GM12878 (cell line): ENCODE data around the gene JCHAIN. TPM values are rescaled to one million over a fixed set of nuclear protein-coding genes. Genes with fewer than 3 reads are reported as not detected.

Experiments
- ATAC-seq: fragments of 200-7000 bp; cut with Tn5 transposase; 3 replicates; pipeline ENCODE4 v1.9.1; 2020; ENCODE audit warnings: mild to moderate bottlenecking, moderate library complexity
- BruUV-seq: library from RNA; stranded (reverse); fragments of 400-500 nt; replicated peaks from 2 replicates; lab custom pipeline; 2021; lab: Mats Ljungman, UMichigan
- CTCF ChIA-PET: fragments of 300-600 bp; sonication (Branson Sonifier 250); formaldehyde crosslinking; extraction: SDS; loops from one replicate; lab custom pipeline; 2021; ENCODE audit warnings: inconsistent platforms; lab: Yijun Ruan, JAX
- POLR2A ChIA-PET: fragments of 350-600 bp; formaldehyde crosslinking; extraction: SDS; loops from one replicate; lab custom pipeline; 2021; ENCODE audit warnings: inconsistent platforms; lab: Charles Lee
- RAD21 ChIA-PET: fragments of 300-600 bp; sonication (Branson Sonifier 250); formaldehyde crosslinking; loops from one replicate; lab custom pipeline; 2023; ENCODE audit warnings: antibody characterized with exemption; ENCODE audit not compliant: unreplicated experiment; lab: Charles Lee
- SMC1A ChIA-PET: fragments of 300-600 bp; sonication (Branson Sonifier 250); formaldehyde crosslinking; loops from one replicate; lab custom pipeline; 2023; ENCODE audit not compliant: unreplicated experiment, uncharacterized antibody; lab: Charles Lee
- DNase-seq: peaks from one replicate; pipeline ENCODE4 v3.0.0-alpha.2; 2011; ENCODE audit warnings: low read depth, low spot score
- FAIRE-seq: peaks from 3 replicates; lab custom pipeline; 2011; peaks lifted over from hg19 to GRCh38; lab: Jason Lieb, UNC
- H2AFZ ChIP-seq: 2 replicates; pipeline ENCODE4 v1.6.0; 2011; ENCODE audit warnings: low read depth, low read length, control low read depth; ENCODE audit not compliant: control insufficient read depth
- H3K27ac ChIP-seq: 2 replicates; pipeline ENCODE4 v1.5.1; 2011; ENCODE audit warnings: control low read depth; ENCODE audit not compliant: control insufficient read depth, insufficient read depth
- H3K27me3 ChIP-seq, 2 experiments: replicated peaks in 1 of 2; 2 replicates each; pipeline versions ENCODE4 v1.6.0 to v1.6.1; 2011; ENCODE audit warnings: low read length in 1 of 2; ENCODE audit not compliant: control insufficient read depth in 2 of 2, insufficient read depth in 2 of 2
- H3K36me3 ChIP-seq, 2 experiments: 2 replicates each; pipeline ENCODE4 v1.5.1; 2011; ENCODE audit warnings: low read length in 1 of 2; ENCODE audit not compliant: control insufficient read depth in 2 of 2, insufficient read depth in 2 of 2
- H3K4me1 ChIP-seq: 2 replicates; pipeline ENCODE4 v1.6.1; 2011; ENCODE audit warnings: mild to moderate bottlenecking, low read length, moderate library complexity, mixed read lengths; ENCODE audit not compliant: control insufficient read depth, insufficient read depth
- H3K4me2 ChIP-seq: 2 replicates; pipeline ENCODE4 v1.6.0; 2011; ENCODE audit warnings: control low read depth; ENCODE audit not compliant: control insufficient read depth, insufficient read depth
- H3K4me3 ChIP-seq: fragments of 200-600 bp; sonication (generic); 2 replicates; pipeline ENCODE4 v1.5.1; 2016
- H3K79me2 ChIP-seq: 2 replicates; pipeline ENCODE4 v1.6.0; 2011; ENCODE audit warnings: low read length; ENCODE audit not compliant: control insufficient read depth, insufficient read depth
- H3K9ac ChIP-seq: 2 replicates; pipeline ENCODE4 v1.8.0; 2011; ENCODE audit warnings: low read length, control low read depth, mixed read lengths; ENCODE audit not compliant: control insufficient read depth, insufficient read depth
- H3K9me3 ChIP-seq: replicated peaks from 3 replicates; pipeline ENCODE4 v1.5.1; 2011; ENCODE audit warnings: mild to moderate bottlenecking, low read length; ENCODE audit not compliant: control insufficient read depth, insufficient read depth
- H4K20me1 ChIP-seq: 2 replicates; pipeline ENCODE4 v1.6.0; 2011; ENCODE audit not compliant: control insufficient read depth, insufficient read depth
- ATF7 ChIP-seq: fragments of 450-650 bp; IDR thresholded peaks from 2 replicates; pipeline ENCODE4 v1.6.1; 2016; ENCODE audit warnings: low read depth, mild to moderate bottlenecking
- CREM ChIP-seq: IDR thresholded peaks from 2 replicates; pipeline ENCODE4 v1.6.1; 2014; ENCODE audit warnings: antibody characterized with exemption, low read depth
- E4F1 ChIP-seq: fragments of 450-650 bp; IDR thresholded peaks from 2 replicates; pipeline ENCODE4 v1.6.1; 2018; ENCODE audit warnings: borderline replicate concordance, mild to moderate bottlenecking; ENCODE audit not compliant: partially characterized antibody
- ELK1 ChIP-seq: IDR thresholded peaks from 2 replicates; pipeline ENCODE4 v1.6.1; 2012; ENCODE audit warnings: low read depth, low read length, improper control_type of control experiment
- JUND ChIP-seq: IDR thresholded peaks from 2 replicates; pipeline ENCODE4 v1.6.1; 2012; ENCODE audit warnings: low read depth, mild to moderate bottlenecking, low read length, improper control_type of control experiment, moderate library complexity
- PAX8 ChIP-seq: fragments of 450-650 bp; IDR thresholded peaks from 2 replicates; pipeline ENCODE4 v1.6.1; 2017; ENCODE audit warnings: mild to moderate bottlenecking, moderate library complexity
- POLR2A ChIP-seq: IDR thresholded peaks from 2 replicates; pipeline ENCODE4 v1.6.1; 2011; ENCODE audit warnings: low read depth, mild to moderate bottlenecking, low read length
- RB1 ChIP-seq: fragments of 450-650 bp; formaldehyde crosslinking; IDR thresholded peaks from 2 replicates; pipeline ENCODE4 v1.6.1; 2017; ENCODE audit warnings: mild to moderate bottlenecking, borderline replicate concordance
- RELB ChIP-seq: fragments of 450-650 bp; IDR thresholded peaks from 2 replicates; pipeline ENCODE4 v1.6.1; 2017; ENCODE audit warnings: low read depth, mild to moderate bottlenecking, moderate library complexity
- RFX5 ChIP-seq: IDR thresholded peaks from 2 replicates; pipeline ENCODE4 v1.6.1; 2011; ENCODE audit warnings: low read depth, low read length, improper control_type of control experiment
- RUNX3 ChIP-seq: IDR thresholded peaks from 2 replicates; pipeline ENCODE4 v1.6.1; 2012; ENCODE audit warnings: low read length, inconsistent platforms
- WGBS: methylation state at CpG from one replicate; pipeline ENCODE4 v1.1.6; 2016; ENCODE audit warnings: low lambda C conversion rate; ENCODE audit not compliant: insufficient replicate concordance, insufficient coverage; ENCODE audit errors: missing lambda C conversion rate; 5-methylcytosine and 5-hydroxymethylcytosine counted together
- in situ Hi-C: fragments of 300-500 bp; cut with MboI; formaldehyde crosslinking; loops from 9 replicates; pipeline ENCODE4 v1.14.3; 2018; ENCODE audit warnings: mixed read lengths
- intact Hi-C: fragments of 100-400 bp; cut with micrococcal nuclease; formaldehyde crosslinking; loops from one replicate; pipeline ENCODE4 v1.14.2; 2022; ENCODE audit not compliant: unreplicated experiment
- polyA plus RNA-seq, 11 experiments: library from polyadenylated mRNA; depleted of rRNA in 4 of 11; unstranded in 6 of 11; stranded (reverse) in 5 of 11; fragments of >200 nt; fragmentation: Nextera tagmentation in 4 of 11; fragmentation: Illumina TruSeq in 1 of 11; extraction: Ambion mirVana in 4 of 11; extraction: Trizol in 1 of 11; gene quantifications; 1 replicate in 1 of 11; 2 replicates in 10 of 11; pipeline versions ENCODE4 v1.2.1 to v1.2.3, GENCODE V29; 2011 to 2016; ENCODE audit warnings: inconsistent platforms in 2 of 11, missing spikeins in 2 of 11, low read depth in 1 of 11
- total RNA-seq, 4 experiments: library from RNA; depleted of rRNA in 3 of 4; stranded (reverse); fragments of >200 nt in 3 of 4; fragmentation: Illumina TruSeq in 1 of 4; extraction: Trizol in 1 of 4; gene quantifications; 2 replicates each; pipeline versions ENCODE4 v1.2.1 to v1.2.3, GENCODE V29; 2013 to 2021

The JCHAIN gene
- total and polyA plus RNA-seq, 10 of the 15 experiments (the other 5 are each of a cell fraction or from before 2014, with no cell fraction given), result 188 to 1,045 (median 486) TPM

GRCh38 chr4:70627620-70628019, 38.7 kb downstream of the JCHAIN start:
- intact Hi-C loops (no loop called here), in situ Hi-C loops (no loop called here)
- Histone ChIP-seq H3K9me3 (no peaks in the 10 kb centered on the region), H3K4me3 (no peak overlapping the region), H3K36me3 (no peaks in the 10 kb centered on the region), H3K9ac (no peak overlapping the region), H3K4me1 (no peaks in the 10 kb centered on the region), H4K20me1 (no peaks in the 10 kb centered on the region), H3K27ac (no peak overlapping the region), H3K27me3 (no peaks in the 10 kb centered on the region), H2AFZ (no peak overlapping the region), H3K79me2 (no peaks in the 10 kb centered on the region), H3K4me2 (no peak overlapping the region)
- RAD21 ChIA-PET, result no interaction called here
- no TSS peak for BruUV-seq
- CTCF ChIA-PET, result interaction anchor here (0.6 to 2.8 kb wide), 3 partner anchors 11 to 70 kb away, joined by 3 to 10 read pairs (median 3); no protein-coding TSS in a partner anchor
- POLR2A ChIA-PET, result no interaction called here
- no peak for TF ChIP-seq RUNX3
- TF ChIP-seq ATF7, result no peak
- TF ChIP-seq E4F1, result no peak
- TF ChIP-seq JUND, result no peak
- TF ChIP-seq PAX8, result no peak
- no peak for TF ChIP-seq RFX5
- TF ChIP-seq RELB, result no peak
- TF ChIP-seq POLR2A, result no peak
- TF ChIP-seq RB1, result no peak
- TF ChIP-seq CREM, result no peak
- TF ChIP-seq ELK1, result no peak
- WGBS, result 27% methylated on average over 1 of the region's 1 CpG
- SMC1A ChIA-PET, result interaction anchor here (1.5 to 4.3 kb wide), 3 partner anchors 10 to 14 kb away, joined by 3 to 20 read pairs (median 7); no protein-coding TSS in a partner anchor
- DNase-seq (no peak), ATAC-seq (no peak), FAIRE-seq (no peak)
